22Rv1 (cell line): ENCODE data around the gene MYO15B.
"Not testable (repeated sequence)": the region's sequence is repeated elsewhere in the genome, so short reads cannot be mapped to it uniquely, and the experiment has no call there.

Experiments used
- ZFX ChIP-seq: fragments of 450-650 bp; IDR thresholded peaks from 2 replicates; pipeline ENCODE4 v1.6.1; 2017; ENCODE audit warnings: antibody characterized with exemption, borderline replicate concordance
- TF ChIP-seq, protein P1 (sequence below): fragments of 450-650 bp; IDR thresholded peaks from 2 replicates; pipeline ENCODE4 v1.5.1; 2017; ENCODE audit warnings: mild to moderate bottlenecking

DNA sequence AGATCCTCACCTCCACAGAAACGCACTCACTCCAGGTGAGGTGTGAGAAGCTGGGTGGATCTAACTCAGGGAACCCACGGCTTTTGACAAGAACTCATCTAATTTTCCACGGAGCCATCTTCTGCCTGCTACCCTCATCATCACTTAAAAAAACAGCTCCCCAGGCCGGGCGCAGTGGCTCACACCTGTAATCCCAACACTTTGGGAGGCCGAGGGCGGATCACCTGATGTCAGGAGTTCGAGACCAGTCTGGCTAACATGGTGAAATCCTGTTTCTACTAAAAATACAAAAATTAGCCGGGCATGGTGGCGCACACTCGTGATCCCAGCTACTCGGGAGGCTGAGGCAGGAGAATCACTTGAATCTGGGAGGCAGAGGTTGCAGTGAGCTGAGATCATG is 50.4 kb downstream of the MYO15B start:
- TF ChIP-seq, protein P1, sequence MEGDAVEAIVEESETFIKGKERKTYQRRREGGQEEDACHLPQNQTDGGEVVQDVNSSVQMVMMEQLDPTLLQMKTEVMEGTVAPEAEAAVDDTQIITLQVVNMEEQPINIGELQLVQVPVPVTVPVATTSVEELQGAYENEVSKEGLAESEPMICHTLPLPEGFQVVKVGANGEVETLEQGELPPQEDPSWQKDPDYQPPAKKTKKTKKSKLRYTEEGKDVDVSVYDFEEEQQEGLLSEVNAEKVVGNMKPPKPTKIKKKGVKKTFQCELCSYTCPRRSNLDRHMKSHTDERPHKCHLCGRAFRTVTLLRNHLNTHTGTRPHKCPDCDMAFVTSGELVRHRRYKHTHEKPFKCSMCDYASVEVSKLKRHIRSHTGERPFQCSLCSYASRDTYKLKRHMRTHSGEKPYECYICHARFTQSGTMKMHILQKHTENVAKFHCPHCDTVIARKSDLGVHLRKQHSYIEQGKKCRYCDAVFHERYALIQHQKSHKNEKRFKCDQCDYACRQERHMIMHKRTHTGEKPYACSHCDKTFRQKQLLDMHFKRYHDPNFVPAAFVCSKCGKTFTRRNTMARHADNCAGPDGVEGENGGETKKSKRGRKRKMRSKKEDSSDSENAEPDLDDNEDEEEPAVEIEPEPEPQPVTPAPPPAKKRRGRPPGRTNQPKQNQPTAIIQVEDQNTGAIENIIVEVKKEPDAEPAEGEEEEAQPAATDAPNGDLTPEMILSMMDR, result not testable (repeated sequence)
- TF ChIP-seq ZFX, result not testable (repeated sequence)
